ENCODE data around the gene LTBP3. TPM values are rescaled to one million over a fixed set of nuclear protein-coding genes. Genes with fewer than 3 reads are reported as not detected.
A peak's percentile ranks its signal among the peaks of the same experiment; 100 is the strongest.

The LTBP3 gene
- total and polyA plus RNA-seq, 2 of the 13 experiments (the other 11 are each of a cell fraction or from before 2014, with no cell fraction given) = 12.2 to 68.1 TPM

- TF ChIP-seq NPAS2 (CRISPR knock-in tag; IDR thresholded peaks at IDR 0.05; ENCODE audit: borderline replicate concordance) (no peak), IRF2 (CRISPR knock-in tag; IDR thresholded peaks at IDR 0.05) (peak; percentile 90), ZNF577 (CRISPR knock-in tag; IDR thresholded peaks at IDR 0.05; ENCODE audit: borderline replicate concordance, low read depth) (no peak), PITX1 (CRISPR knock-in tag; IDR thresholded peaks at IDR 0.05) (no peak; the same call in 1 of the 2 replicates), ZNF879 (CRISPR knock-in tag; IDR thresholded peaks at IDR 0.05) (no peak), CEBPB (IDR thresholded peaks at IDR 0.05; ENCODE audit: borderline replicate concordance, low read depth, low read length) (peak; percentile 77), ZNF850 (CRISPR knock-in tag; conservative IDR thresholded peaks at IDR 0.05) (no peak), LCORL (IDR thresholded peaks at IDR 0.05) (no peak), LCORL (CRISPR knock-in tag; IDR thresholded peaks at IDR 0.05) (no peak), SKIL (CRISPR knock-in tag; IDR thresholded peaks at IDR 0.05; ENCODE audit: borderline replicate concordance) (peak; percentile 47; the same call in 1 of the 2 replicates), RELA (CRISPR knock-in tag; IDR thresholded peaks at IDR 0.05) (no peak), RFX5 (IDR thresholded peaks at IDR 0.05; ENCODE audit: low read depth, low read length) (no peak), U2AF1 (optimal IDR thresholded peaks at IDR 0.05; ENCODE audit: low read depth, low read length) (peak; percentile 59), ZNF550 (CRISPR knock-in tag; IDR thresholded peaks at IDR 0.05; ENCODE audit: borderline replicate concordance) (no peak), YEATS4 (CRISPR knock-in tag; IDR thresholded peaks at IDR 0.05; ENCODE audit: borderline replicate concordance) (peak; percentile 92), ZNF609 (CRISPR knock-in tag; IDR thresholded peaks at IDR 0.05; ENCODE audit: borderline replicate concordance) (no peak; the same call in 1 of the 2 replicates), MAFK (conservative IDR thresholded peaks at IDR 0.05 in 1 of 2, IDR thresholded peaks at IDR 0.05 in 1 of 2; ENCODE audit: low read length in 2 of 2) (no peak), CREBL2 (CRISPR knock-in tag; IDR thresholded peaks at IDR 0.05; ENCODE audit: borderline replicate concordance) (no peak), ZNF7 (CRISPR knock-in tag; IDR thresholded peaks at IDR 0.05) (no peak), ZNF572 (CRISPR knock-in tag; IDR thresholded peaks at IDR 0.05) (no peak), ZNF629 (CRISPR knock-in tag; conservative IDR thresholded peaks at IDR 0.05) (0 out of 2 replicates have a peak, but pooled peaks have one; percentile 6), ZMAT5 (CRISPR knock-in tag; IDR thresholded peaks at IDR 0.05; ENCODE audit: borderline replicate concordance, low read depth) (no peak), PTBP1 (IDR thresholded peaks at IDR 0.05; ENCODE audit: low read depth, low read length, poor library complexity, severe bottlenecking) (no peak)
Observed at GRCh38 chr11:65498977-65499712, 59.0 kb downstream of the LTBP3 start, which contains the start of gene MALAT1 (continued).
